ENCODE measurements around the gene FBXL13.
A peak's percentile ranks its signal among the peaks of the same experiment; 100 is the strongest.

FBXL13 gene

DNA sequence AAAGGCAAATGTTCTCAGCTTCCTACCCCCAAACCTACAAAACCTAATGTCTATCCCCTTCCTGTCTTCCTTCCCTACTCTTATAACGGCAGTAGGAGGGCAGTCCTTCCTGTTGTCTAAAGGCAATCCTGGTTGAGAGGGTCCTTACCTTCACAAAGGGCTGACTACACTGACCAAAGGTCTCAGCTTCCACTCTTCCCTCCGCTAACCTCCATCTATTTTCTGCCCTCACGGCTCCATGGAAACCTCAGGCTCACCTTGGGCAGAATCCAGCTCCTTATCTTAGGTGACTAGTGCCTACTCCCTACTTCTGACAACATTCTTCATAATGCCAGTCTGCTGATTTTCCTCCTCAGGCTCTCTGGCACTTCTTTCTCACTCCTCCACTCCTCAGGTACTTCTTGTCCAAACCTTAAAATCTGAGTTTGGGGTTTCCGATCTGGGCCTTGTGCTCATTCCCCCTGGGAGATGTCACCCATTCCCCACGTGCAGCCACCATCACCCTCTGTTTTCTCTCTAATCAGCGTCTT lies 542 bp downstream of the FBXL13 start:
- Histone ChIP-seq H2AK5ac (ENCODE audit: low read length) (no peak overlapping the region), H3K9me3 (ENCODE audit: insufficient read depth, low read depth, low read length) (peaks cover 1% of the 10 kb centered on the region), H3K18ac (ENCODE audit: low read length) (no peak overlapping the region), H3K79me2 (ENCODE audit: control insufficient read depth, insufficient read depth, low read length, poor library complexity) (peaks cover 3% of the 10 kb centered on the region), H4K12ac (ENCODE audit: low read depth, low read length) (peak overlapping the region; percentile 39), H3K9ac (ENCODE audit: low read length) (peak overlapping the region; percentile 19), H3K36me3 (ENCODE audit: control insufficient read depth in 1 of 2, insufficient read depth in 2 of 2, low read length in 2 of 2) (no peaks in the 10 kb centered on the region), H3K27ac (ENCODE audit: low read depth, low read length) (no peak overlapping the region), H3K4me1 (ENCODE audit: control insufficient read depth in 1 of 2, insufficient read depth in 2 of 2, low read length in 2 of 2) (no peaks in the 10 kb centered on the region), H3K14ac (ENCODE audit: low read length) (no peak overlapping the region), H3K79me1 (ENCODE audit: low read length) (peaks cover 4% of the 10 kb centered on the region), H3K4me3 (ENCODE audit: low read depth, low read length) (peak overlapping the region; percentile 95), H3K4ac (ENCODE audit: low read depth, low read length) (no peak overlapping the region), H2BK120ac (ENCODE audit: insufficient read depth, low read length, poor library complexity) (no peak overlapping the region), H3K4me2 (ENCODE audit: low read length) (peak overlapping the region; percentile 83), H4K91ac (ENCODE audit: low read depth, low read length) (no peak overlapping the region), H3K27me3 (ENCODE audit: insufficient read depth, low read length) (no peaks in the 10 kb centered on the region), H2BK12ac (ENCODE audit: low read length) (no peak overlapping the region), H3K23ac (ENCODE audit: low read length) (no peak overlapping the region), H2AFZ (ENCODE audit: insufficient read depth, low read length, poor library complexity) (peak overlapping the region; percentile 96), H2BK5ac (ENCODE audit: low read depth, low read length, poor library complexity) (no peak overlapping the region), H4K8ac (ENCODE audit: low read depth, low read length) (peak overlapping the region; percentile 27)
- no CpG with 5 or more reads among the region's 6 CpGs for WGBS (ENCODE audit: extremely low coverage, insufficient coverage, insufficient read length)
- no peak for DNase-seq

DNA sequence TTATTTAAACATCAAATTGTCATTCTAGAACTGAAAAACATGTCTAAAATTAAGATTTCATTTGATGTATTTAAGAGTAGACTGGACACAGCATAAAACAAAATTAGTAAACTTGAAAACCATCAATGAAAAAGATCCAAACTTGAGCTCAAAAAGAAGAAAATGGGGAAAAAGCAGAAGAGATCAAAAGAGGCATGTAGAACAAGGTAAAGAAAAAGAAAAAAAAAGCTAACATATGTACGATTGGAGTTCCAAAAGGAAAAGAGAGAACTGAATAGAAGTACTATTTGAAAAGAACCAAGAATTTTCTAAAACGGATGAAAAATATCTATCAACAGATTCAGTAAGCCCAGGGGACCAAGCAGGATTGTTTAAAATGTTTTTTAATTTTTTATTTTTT lies 3.6 kb downstream of the FBXL13 start:
- Histone ChIP-seq H3K36me3 (ENCODE audit: control insufficient read depth in 1 of 2, insufficient read depth in 2 of 2, low read length in 2 of 2) (no peaks in the 10 kb centered on the region), H3K18ac (ENCODE audit: low read length) (no peak overlapping the region), H3K14ac (ENCODE audit: low read length) (no peak overlapping the region), H2AK5ac (ENCODE audit: low read length) (no peak overlapping the region), H3K4me1 (ENCODE audit: control insufficient read depth in 1 of 2, insufficient read depth in 2 of 2, low read length in 2 of 2) (no peaks in the 10 kb centered on the region), H3K79me1 (ENCODE audit: low read length) (peaks cover 4% of the 10 kb centered on the region), H3K23ac (ENCODE audit: low read length) (no peak overlapping the region), H3K4ac (ENCODE audit: low read depth, low read length) (no peak overlapping the region), H2AFZ (ENCODE audit: insufficient read depth, low read length, poor library complexity) (no peak overlapping the region), H3K9ac (ENCODE audit: low read length) (no peak overlapping the region), H2BK5ac (ENCODE audit: low read depth, low read length, poor library complexity) (no peak overlapping the region), H4K91ac (ENCODE audit: low read depth, low read length) (no peak overlapping the region), H4K8ac (ENCODE audit: low read depth, low read length) (no peak overlapping the region), H4K12ac (ENCODE audit: low read depth, low read length) (no peak overlapping the region), H3K27ac (ENCODE audit: low read depth, low read length) (no peak overlapping the region), H3K79me2 (ENCODE audit: control insufficient read depth, insufficient read depth, low read length, poor library complexity) (peaks cover 3% of the 10 kb centered on the region), H3K4me3 (ENCODE audit: low read depth, low read length) (no peak overlapping the region), H3K4me2 (ENCODE audit: low read length) (no peak overlapping the region), H2BK120ac (ENCODE audit: insufficient read depth, low read length, poor library complexity) (no peak overlapping the region), H2BK12ac (ENCODE audit: low read length) (no peak overlapping the region), H3K27me3 (ENCODE audit: insufficient read depth, low read length) (no peaks in the 10 kb centered on the region), H3K9me3 (ENCODE audit: insufficient read depth, low read depth, low read length) (peaks cover 3% of the 10 kb centered on the region)
- no CpG with 5 or more reads among the region's 2 CpGs for WGBS (ENCODE audit: extremely low coverage, insufficient coverage, insufficient read length)
- DNase-seq: no peak

DNA sequence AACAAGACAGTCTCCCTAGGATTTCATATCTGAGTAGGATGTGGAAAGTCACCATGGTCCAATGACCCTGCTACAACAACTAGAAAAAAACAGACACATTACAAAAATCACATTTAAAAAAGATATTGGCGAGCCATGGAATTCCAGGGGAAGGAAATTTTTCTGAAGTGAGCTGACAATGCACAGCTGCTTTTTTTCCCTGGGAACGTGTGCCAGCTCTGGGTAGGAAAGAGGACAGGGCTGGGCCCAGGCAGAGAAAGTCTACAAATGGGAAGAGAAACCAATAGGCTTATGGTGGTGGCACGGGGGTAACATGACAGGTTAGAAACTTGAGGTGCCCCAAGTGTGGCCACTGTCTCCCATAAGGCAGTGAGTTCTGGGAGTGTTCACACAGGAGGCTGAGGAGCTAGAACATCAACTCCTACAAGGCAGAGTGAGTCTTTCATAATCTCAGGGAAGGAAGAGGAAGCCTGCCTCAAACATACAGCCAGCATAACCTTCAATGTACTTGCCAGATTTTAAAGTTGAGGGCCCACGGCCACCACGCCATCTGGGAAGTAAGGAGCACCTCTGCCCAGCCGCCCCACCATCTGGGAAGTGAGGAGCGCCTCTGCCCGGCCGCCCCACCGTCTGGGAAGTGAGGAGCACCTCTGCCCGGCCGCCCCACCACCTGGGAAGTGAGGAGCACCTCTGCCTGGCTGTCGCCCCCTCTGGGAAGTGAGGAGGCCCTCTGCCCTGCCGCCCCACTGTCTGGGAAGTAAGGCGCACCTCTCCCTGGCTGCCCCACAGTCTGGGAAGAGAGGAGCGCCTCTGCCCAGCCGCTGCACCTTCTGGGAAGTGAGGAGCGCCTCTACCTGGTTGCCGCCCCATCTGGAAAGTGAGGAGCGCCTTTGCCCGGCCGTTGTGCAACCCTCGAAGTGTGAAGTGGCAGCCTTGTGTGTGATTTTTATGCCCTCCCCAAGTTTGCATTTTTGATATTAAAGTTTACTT lies 5.9 kb downstream of the FBXL13 start:
- H2AFZ ChIP-seq (ENCODE audit: insufficient read depth, low read length, poor library complexity): no peak overlapping the region
- H3K4ac ChIP-seq (ENCODE audit: low read depth, low read length): no peak overlapping the region
- no peaks in the 10 kb centered on the region for H3K36me3 ChIP-seq (ENCODE audit: control insufficient read depth in 1 of 2, insufficient read depth in 2 of 2, low read length in 2 of 2)
- H3K79me1 ChIP-seq (ENCODE audit: low read length): no peaks in the 10 kb centered on the region
- H2BK120ac ChIP-seq (ENCODE audit: insufficient read depth, low read length, poor library complexity): no peak overlapping the region
- no peak overlapping the region for H4K12ac ChIP-seq (ENCODE audit: low read depth, low read length)
- DNase-seq: no peak
- H4K91ac ChIP-seq (ENCODE audit: low read depth, low read length): no peak overlapping the region
- no peaks in the 10 kb centered on the region for H3K79me2 ChIP-seq (ENCODE audit: control insufficient read depth, insufficient read depth, low read length, poor library complexity)
- H3K27ac ChIP-seq (ENCODE audit: low read depth, low read length): no peak overlapping the region
- H4K8ac ChIP-seq (ENCODE audit: low read depth, low read length): no peak overlapping the region
- H3K9me3 ChIP-seq (ENCODE audit: insufficient read depth, low read depth, low read length): peaks cover 2% of the 10 kb centered on the region
- no peak overlapping the region for H3K14ac ChIP-seq (ENCODE audit: low read length)
- H3K18ac ChIP-seq (ENCODE audit: low read length): no peak overlapping the region
- no peak overlapping the region for H2BK5ac ChIP-seq (ENCODE audit: low read depth, low read length, poor library complexity)
- no peak overlapping the region for H2BK12ac ChIP-seq (ENCODE audit: low read length)
- no peak overlapping the region for H2AK5ac ChIP-seq (ENCODE audit: low read length)
- H3K4me1 ChIP-seq (ENCODE audit: control insufficient read depth in 1 of 2, insufficient read depth in 2 of 2, low read length in 2 of 2): no peaks in the 10 kb centered on the region
- WGBS (ENCODE audit: extremely low coverage, insufficient coverage, insufficient read length): no CpG with 5 or more reads among the region's 23 CpGs
- no peak overlapping the region for H3K4me3 ChIP-seq (ENCODE audit: low read depth, low read length)
- H3K23ac ChIP-seq (ENCODE audit: low read length): no peak overlapping the region
- no peaks in the 10 kb centered on the region for H3K27me3 ChIP-seq (ENCODE audit: insufficient read depth, low read length)
- H3K4me2 ChIP-seq (ENCODE audit: low read length): no peak overlapping the region
- H3K9ac ChIP-seq (ENCODE audit: low read length): no peak overlapping the region

DNA sequence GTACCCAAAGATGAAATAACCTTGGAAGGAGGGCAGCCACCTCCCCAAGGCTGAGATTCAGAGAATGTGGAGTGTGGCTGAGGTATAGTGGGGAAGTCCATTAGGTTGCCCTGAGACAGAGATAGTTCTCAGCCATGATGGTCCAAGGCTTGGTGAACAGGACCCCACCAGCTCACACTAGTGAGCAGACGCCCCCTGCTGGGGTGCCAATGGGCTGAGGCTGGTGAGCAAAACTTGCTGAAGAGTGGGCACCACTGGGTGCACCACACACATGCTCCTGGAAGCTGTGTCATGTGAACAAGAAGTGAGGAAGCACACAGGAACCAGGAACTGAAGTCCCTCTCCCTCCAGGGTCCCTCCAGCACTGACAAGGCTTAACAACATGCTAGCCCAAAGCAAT lies 8.9 kb downstream of the FBXL13 start:
- no peak overlapping the region for H2BK5ac ChIP-seq (ENCODE audit: low read depth, low read length, poor library complexity)
- no peak overlapping the region for H3K27ac ChIP-seq (ENCODE audit: low read depth, low read length)
- no peak overlapping the region for H3K4me2 ChIP-seq (ENCODE audit: low read length)
- H4K91ac ChIP-seq (ENCODE audit: low read depth, low read length): no peak overlapping the region
- no CpG with 5 or more reads among the region's 1 CpG for WGBS (ENCODE audit: extremely low coverage, insufficient coverage, insufficient read length)
- no peaks in the 10 kb centered on the region for H3K27me3 ChIP-seq (ENCODE audit: insufficient read depth, low read length)
- no peak overlapping the region for H3K9ac ChIP-seq (ENCODE audit: low read length)
- H3K36me3 ChIP-seq (ENCODE audit: control insufficient read depth in 1 of 2, insufficient read depth in 2 of 2, low read length in 2 of 2): no peaks in the 10 kb centered on the region
- H2AK5ac ChIP-seq (ENCODE audit: low read length): no peak overlapping the region
- H2BK12ac ChIP-seq (ENCODE audit: low read length): no peak overlapping the region
- H3K9me3 ChIP-seq (ENCODE audit: insufficient read depth, low read depth, low read length): peaks cover 2% of the 10 kb centered on the region
- DNase-seq: peak in 1 of 2 donors; percentile 48
- H3K79me1 ChIP-seq (ENCODE audit: low read length): no peaks in the 10 kb centered on the region
- H2AFZ ChIP-seq (ENCODE audit: insufficient read depth, low read length, poor library complexity): no peak overlapping the region
- no peak overlapping the region for H3K4me3 ChIP-seq (ENCODE audit: low read depth, low read length)
- no peak overlapping the region for H3K14ac ChIP-seq (ENCODE audit: low read length)
- H3K23ac ChIP-seq (ENCODE audit: low read length): no peak overlapping the region
- no peak overlapping the region for H2BK120ac ChIP-seq (ENCODE audit: insufficient read depth, low read length, poor library complexity)
- H3K79me2 ChIP-seq (ENCODE audit: control insufficient read depth, insufficient read depth, low read length, poor library complexity): no peaks in the 10 kb centered on the region
- no peak overlapping the region for H4K12ac ChIP-seq (ENCODE audit: low read depth, low read length)
- H3K4ac ChIP-seq (ENCODE audit: low read depth, low read length): no peak overlapping the region
- H3K18ac ChIP-seq (ENCODE audit: low read length): no peak overlapping the region
- peaks cover 0 to 2% of the 10 kb centered on the region in 2 experiments for H3K4me1 ChIP-seq (ENCODE audit: control insufficient read depth in 1 of 2, insufficient read depth in 2 of 2, low read length in 2 of 2)
- no peak overlapping the region for H4K8ac ChIP-seq (ENCODE audit: low read depth, low read length)
